ENCODE data around the gene CNTNAP2. TPM values are rescaled to one million over a fixed set of nuclear protein-coding genes. Genes with fewer than 3 reads are reported as not detected.

Gene CNTNAP2
- total and polyA plus RNA-seq, 2 of the 4 experiments (the other 2 are of a cell fraction) = not detected

DNA sequence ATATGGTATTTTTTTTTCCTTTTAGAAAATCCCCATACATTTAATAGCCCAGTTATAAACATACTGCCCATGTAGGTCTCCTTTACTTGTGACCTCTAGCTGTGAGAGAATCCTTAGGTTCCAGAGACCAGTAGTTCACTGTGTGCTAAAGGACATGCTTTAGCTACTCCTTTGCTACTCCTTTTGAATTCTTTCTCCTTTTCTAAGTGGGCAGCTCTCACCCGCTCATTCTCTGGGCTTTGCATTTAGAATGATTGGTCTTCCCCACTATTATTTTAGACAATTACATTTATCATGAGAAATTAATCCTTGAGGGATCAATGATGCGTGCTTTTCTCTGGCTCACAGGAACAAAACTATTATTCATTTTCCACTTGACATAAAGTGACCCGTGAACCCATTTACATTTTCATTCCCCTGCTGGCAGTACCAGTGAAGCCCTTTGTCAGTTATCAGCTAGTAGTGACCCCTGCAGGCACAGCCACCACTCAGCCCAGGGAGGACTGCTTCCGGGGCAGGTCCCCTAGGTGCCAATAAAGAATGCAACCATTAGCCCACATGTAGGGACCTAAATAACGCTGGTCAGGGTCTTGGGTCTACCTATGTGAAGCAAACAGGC is 844.3 kb downstream of the CNTNAP2 start:
- no peak overlapping the region for H2BK120ac ChIP-seq (ENCODE audit: low read depth, low read length)
- H3K4me3 ChIP-seq (ENCODE audit: insufficient read depth, low read depth, low read length) = no peak overlapping the region
- ChIA-PET POLR2A (ENCODE audit: unreplicated experiment) (no interaction called here), CTCF (no interaction called here)
- no peak overlapping the region for H3K56ac ChIP-seq (ENCODE audit: extremely low read depth, insufficient read depth, low read length)
- no peak overlapping the region for H2AK9ac ChIP-seq (replicated peaks; ENCODE audit: low read depth, low read length, poor library complexity)
- H3K4me1 ChIP-seq (ENCODE audit: control insufficient read depth, insufficient read depth, low read length) = no peaks in the 10 kb centered on the region
- no peak overlapping the region for H3K14ac ChIP-seq (replicated peaks; ENCODE audit: low read depth, low read length)
- intact Hi-C loops (cut with micrococcal nuclease) (no loop called here), in situ Hi-C loops (cut with MboI; ENCODE audit: low sequenced_read_pairs) (no loop called here), dilution Hi-C loops (cut with HindIII; ENCODE audit: low sequenced_read_pairs, unreplicated experiment) (no loop called here)
- H3K27me3 ChIP-seq (ENCODE audit: control insufficient read depth, insufficient read depth, low read length) = no peaks in the 10 kb centered on the region
- no peak overlapping the region for H2AFZ ChIP-seq (replicated peaks; ENCODE audit: low read length, poor library complexity)
- no peaks in the 10 kb centered on the region for H3K36me3 ChIP-seq (ENCODE audit: control insufficient read depth, insufficient read depth, low read length)
- H4K5ac ChIP-seq (ENCODE audit: low read depth, low read length) = no peak overlapping the region
- H2AK5ac ChIP-seq (ENCODE audit: low read depth, low read length) = no peak overlapping the region
- WGBS, 2 experiments (ENCODE audit: extremely low coverage in 2 of 2, insufficient read length in 1 of 2) = 40% methylated on average over 1 of the region's 5 CpGs; no CpG with 5 or more reads in 1 of the 2 experiments
- H3K9me3 ChIP-seq (ENCODE audit: control insufficient read depth, insufficient read depth, low read length) = peaks cover 9% of the 10 kb centered on the region
- H2BK20ac ChIP-seq (ENCODE audit: low read depth, low read length) = no peak overlapping the region
- no peaks in the 10 kb centered on the region for H3K9me1 ChIP-seq (ENCODE audit: insufficient read depth, low read length)
- no peak overlapping the region for H3K4ac ChIP-seq (ENCODE audit: low read depth, low read length)
- no peak overlapping the region for H3K27ac ChIP-seq (ENCODE audit: insufficient read depth, low read length)
- no peak overlapping the region for H2BK5ac ChIP-seq (ENCODE audit: low read depth, low read length, poor library complexity, severe bottlenecking)
- no peak for DNase-seq
- BruUV-seq (replicated peaks) = no TSS peak
- no peak overlapping the region for H4K91ac ChIP-seq (ENCODE audit: insufficient read depth, low read depth, low read length)
- H3K79me1 ChIP-seq (ENCODE audit: low read depth in 1 of 2, low read length in 2 of 2) = no peaks in the 10 kb centered on the region
- no peak for ATAC-seq (ENCODE audit: low read depth)
- no peak overlapping the region for H3K4me2 ChIP-seq (ENCODE audit: low read depth, low read length)
- H2BK15ac ChIP-seq (ENCODE audit: low read depth, low read length) = no peak overlapping the region
- no peak overlapping the region for H4K8ac ChIP-seq (ENCODE audit: low read depth in 2 of 2, low read length in 2 of 2)
- H4K20me1 ChIP-seq (ENCODE audit: insufficient read depth, low read length) = no peaks in the 10 kb centered on the region
- H3K23ac ChIP-seq (ENCODE audit: low read depth, low read length) = no peak overlapping the region
- H3K9ac ChIP-seq (ENCODE audit: low read depth, low read length) = no peak overlapping the region
- TF ChIP-seq, protein P1, sequence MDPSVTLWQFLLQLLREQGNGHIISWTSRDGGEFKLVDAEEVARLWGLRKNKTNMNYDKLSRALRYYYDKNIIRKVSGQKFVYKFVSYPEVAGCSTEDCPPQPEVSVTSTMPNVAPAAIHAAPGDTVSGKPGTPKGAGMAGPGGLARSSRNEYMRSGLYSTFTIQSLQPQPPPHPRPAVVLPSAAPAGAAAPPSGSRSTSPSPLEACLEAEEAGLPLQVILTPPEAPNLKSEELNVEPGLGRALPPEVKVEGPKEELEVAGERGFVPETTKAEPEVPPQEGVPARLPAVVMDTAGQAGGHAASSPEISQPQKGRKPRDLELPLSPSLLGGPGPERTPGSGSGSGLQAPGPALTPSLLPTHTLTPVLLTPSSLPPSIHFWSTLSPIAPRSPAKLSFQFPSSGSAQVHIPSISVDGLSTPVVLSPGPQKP (IDR thresholded peaks at IDR 0.05; ENCODE audit: borderline replicate concordance, low read depth, low read length) = no peak
- no peak for TF ChIP-seq CEBPB (IDR thresholded peaks at IDR 0.05; ENCODE audit: low read depth, low read length)
- no peak for TF ChIP-seq MAFK (IDR thresholded peaks at IDR 0.05; ENCODE audit: low read depth, low read length)
- TF ChIP-seq, protein P2, sequence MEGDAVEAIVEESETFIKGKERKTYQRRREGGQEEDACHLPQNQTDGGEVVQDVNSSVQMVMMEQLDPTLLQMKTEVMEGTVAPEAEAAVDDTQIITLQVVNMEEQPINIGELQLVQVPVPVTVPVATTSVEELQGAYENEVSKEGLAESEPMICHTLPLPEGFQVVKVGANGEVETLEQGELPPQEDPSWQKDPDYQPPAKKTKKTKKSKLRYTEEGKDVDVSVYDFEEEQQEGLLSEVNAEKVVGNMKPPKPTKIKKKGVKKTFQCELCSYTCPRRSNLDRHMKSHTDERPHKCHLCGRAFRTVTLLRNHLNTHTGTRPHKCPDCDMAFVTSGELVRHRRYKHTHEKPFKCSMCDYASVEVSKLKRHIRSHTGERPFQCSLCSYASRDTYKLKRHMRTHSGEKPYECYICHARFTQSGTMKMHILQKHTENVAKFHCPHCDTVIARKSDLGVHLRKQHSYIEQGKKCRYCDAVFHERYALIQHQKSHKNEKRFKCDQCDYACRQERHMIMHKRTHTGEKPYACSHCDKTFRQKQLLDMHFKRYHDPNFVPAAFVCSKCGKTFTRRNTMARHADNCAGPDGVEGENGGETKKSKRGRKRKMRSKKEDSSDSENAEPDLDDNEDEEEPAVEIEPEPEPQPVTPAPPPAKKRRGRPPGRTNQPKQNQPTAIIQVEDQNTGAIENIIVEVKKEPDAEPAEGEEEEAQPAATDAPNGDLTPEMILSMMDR (conservative IDR thresholded peaks at IDR 0.05; ENCODE audit: low read depth, low read length) = no peak
- TF ChIP-seq MAZ (IDR thresholded peaks at IDR 0.05; ENCODE audit: borderline replicate concordance, low read depth, low read length) = no peak
- H3K18ac ChIP-seq (ENCODE audit: low read depth, low read length) = no peak overlapping the region
